Stomach (tissue), 9 donors: Measurements from ENCODE around the gene BAIAP2L1. TPM values are rescaled to one million over a fixed set of nuclear protein-coding genes. Genes with fewer than 3 reads are reported as not detected.

Source experiments
- DNase-seq, 2 donors: peaks; one replicate each; pipeline versions ENCODE4 v3.0.0 to v3.0.0-alpha.2; 2013 to 2019
- H3K27ac ChIP-seq, 5 donors: fragments of 200-600 bp in 4 of 5; sonication (generic) in 4 of 5; one replicate each; pipeline ENCODE4 v1.5.1; 2013 to 2019; ENCODE audit warnings: mild to moderate bottlenecking in 1 of 5, moderate library complexity in 1 of 5
- H3K27me3 ChIP-seq, 3 donors: fragments of 200-600 bp; sonication (generic); one replicate each; pipeline ENCODE4 v1.5.1; 2017 to 2019; ENCODE audit warnings: mixed run types in 1 of 3
- H3K36me3 ChIP-seq, 4 donors: fragments of 200-600 bp; sonication (generic); 1 replicate in 3 of 4; 2 replicates in 1 of 4; pipeline ENCODE4 v1.5.1; 2016 to 2019
- H3K4me1 ChIP-seq, 4 donors: fragments of 200-600 bp; sonication (generic); one replicate each; pipeline ENCODE4 v1.5.1; 2016 to 2019
- H3K4me3 ChIP-seq, 4 donors: fragments of 200-600 bp; sonication (generic) in 3 of 4; one replicate each; pipeline ENCODE4 v1.5.1; 2016 to 2019; ENCODE audit warnings: mild to moderate bottlenecking in 1 of 4
- H3K9me3 ChIP-seq, 4 donors: fragments of 200-600 bp; sonication (generic); one replicate each; pipeline ENCODE4 v1.5.1; 2016 to 2019
- EP300 ChIP-seq: sonication (generic); formaldehyde crosslinking; IDR thresholded peaks from one replicate; pipeline ENCODE4 v1.6.1; 2017; ENCODE audit warnings: antibody characterized with exemption
- POLR2A ChIP-seq, 4 donors: fragments of 450-650 bp; IDR thresholded peaks; one replicate each; pipeline ENCODE4 v1.6.1; 2016; ENCODE audit warnings: antibody characterized with exemption in 4 of 4, control low read depth in 2 of 4, mild to moderate bottlenecking in 1 of 4, moderate library complexity in 1 of 4
- POLR2AphosphoS5 ChIP-seq, 3 donors: sonication (generic); formaldehyde crosslinking; IDR thresholded peaks; one replicate each; pipeline ENCODE4 v1.6.1; 2016; ENCODE audit warnings: antibody characterized with exemption in 3 of 3
- WGBS, 5 donors: extraction: QIAGEN DNeasy Blood & Tissue Kit in 3 of 5; methylation state at CpG; one replicate each; pipeline versions ENCODE4 v1.1.5 to v1.1.7; 2013 to 2018; 5-methylcytosine and 5-hydroxymethylcytosine counted together
- intact Hi-C: fragments of 100-400 bp; cut with DNase I; formaldehyde crosslinking; loops from one replicate; pipeline ENCODE4 v1.15.1; 2023; ENCODE audit warnings: low total_unique reads
- polyA plus RNA-seq, 3 donors: library from polyadenylated mRNA; stranded (reverse); fragments of 200-250 nt; gene quantifications; one replicate each; pipeline ENCODE4 v1.2.3, GENCODE V29; 2013
- total RNA-seq, 5 donors: library from RNA; depleted of rRNA; stranded (reverse); fragments of >200 nt; gene quantifications; one replicate each; pipeline versions ENCODE4 v1.1.0 to v1.2.3, GENCODE V29; 2014 to 2016
- TF ChIP-seq, protein P1 (sequence below), 7 experiments: fragments of 450-650 bp in 4 of 7; fragments of 200-600 bp in 3 of 7; sonication (generic) in 3 of 7; IDR thresholded peaks; one replicate each; pipeline ENCODE4 v1.5.1; 2016 to 2019; ENCODE audit warnings: antibody characterized with exemption in 7 of 7, control low read depth in 2 of 7, mild to moderate bottlenecking in 1 of 7
- donor health status: healthy with polysubstance abuse.
- donor health status: Bipolar disorder and iron deficiency.
- donor health status: healthy.

The BAIAP2L1 gene
- total and polyA plus RNA-seq, 8 donors: 20.6 to 78.2 (median 50.0) TPM

DNA sequence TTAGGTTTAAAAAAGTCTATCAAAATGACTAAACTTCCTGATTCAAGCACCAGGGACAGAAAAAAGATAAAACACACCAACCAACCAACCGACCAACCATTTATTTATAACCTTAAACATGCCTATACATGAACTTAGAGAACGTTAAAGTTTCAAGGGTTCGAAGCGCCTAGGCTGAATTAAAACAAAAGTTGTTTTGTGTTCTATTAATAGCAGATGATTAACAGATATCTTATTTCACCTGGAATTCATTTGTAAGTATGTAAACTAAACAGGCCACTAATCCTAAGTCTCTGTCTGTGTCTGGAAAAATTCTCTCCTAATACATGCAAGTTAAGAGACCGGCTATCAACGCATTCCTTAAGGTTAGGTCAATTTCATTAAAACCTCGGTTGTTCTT, 1.4 kb downstream of the BAIAP2L1 start:
- intact Hi-C loops: loop anchor here (10.0 kb wide), 1 partner anchor 95 kb away; no protein-coding TSS in a partner anchor
- Histone ChIP-seq H3K4me3 (peak overlapping the region; percentile 60 to 79 (median 74)), H3K4me1 (peaks cover 12 to 29% (median 14%) of the 10 kb centered on the region in 4 donors), H3K36me3 (no peaks in the 10 kb centered on the region), H3K27ac (peak overlapping the region; percentile 89 to 95 (median 92)), H3K27me3 (peaks cover 0 to 44% (median 9%) of the 10 kb centered on the region in 3 donors), H3K9me3 (no peaks in the 10 kb centered on the region)
- WGBS, 5 donors: 12 to 26% (median 13%) methylated on average over 7 of the region's 7 CpGs
- TF ChIP-seq, protein P1, sequence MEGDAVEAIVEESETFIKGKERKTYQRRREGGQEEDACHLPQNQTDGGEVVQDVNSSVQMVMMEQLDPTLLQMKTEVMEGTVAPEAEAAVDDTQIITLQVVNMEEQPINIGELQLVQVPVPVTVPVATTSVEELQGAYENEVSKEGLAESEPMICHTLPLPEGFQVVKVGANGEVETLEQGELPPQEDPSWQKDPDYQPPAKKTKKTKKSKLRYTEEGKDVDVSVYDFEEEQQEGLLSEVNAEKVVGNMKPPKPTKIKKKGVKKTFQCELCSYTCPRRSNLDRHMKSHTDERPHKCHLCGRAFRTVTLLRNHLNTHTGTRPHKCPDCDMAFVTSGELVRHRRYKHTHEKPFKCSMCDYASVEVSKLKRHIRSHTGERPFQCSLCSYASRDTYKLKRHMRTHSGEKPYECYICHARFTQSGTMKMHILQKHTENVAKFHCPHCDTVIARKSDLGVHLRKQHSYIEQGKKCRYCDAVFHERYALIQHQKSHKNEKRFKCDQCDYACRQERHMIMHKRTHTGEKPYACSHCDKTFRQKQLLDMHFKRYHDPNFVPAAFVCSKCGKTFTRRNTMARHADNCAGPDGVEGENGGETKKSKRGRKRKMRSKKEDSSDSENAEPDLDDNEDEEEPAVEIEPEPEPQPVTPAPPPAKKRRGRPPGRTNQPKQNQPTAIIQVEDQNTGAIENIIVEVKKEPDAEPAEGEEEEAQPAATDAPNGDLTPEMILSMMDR (IDR thresholded peaks at IDR 0.05): no peak
- TF ChIP-seq POLR2A (IDR thresholded peaks at IDR 0.05): no peak
- TF ChIP-seq EP300: no peak
- TF ChIP-seq POLR2AphosphoS5 (IDR thresholded peaks at IDR 0.05): no peak
- no peak for DNase-seq

DNA sequence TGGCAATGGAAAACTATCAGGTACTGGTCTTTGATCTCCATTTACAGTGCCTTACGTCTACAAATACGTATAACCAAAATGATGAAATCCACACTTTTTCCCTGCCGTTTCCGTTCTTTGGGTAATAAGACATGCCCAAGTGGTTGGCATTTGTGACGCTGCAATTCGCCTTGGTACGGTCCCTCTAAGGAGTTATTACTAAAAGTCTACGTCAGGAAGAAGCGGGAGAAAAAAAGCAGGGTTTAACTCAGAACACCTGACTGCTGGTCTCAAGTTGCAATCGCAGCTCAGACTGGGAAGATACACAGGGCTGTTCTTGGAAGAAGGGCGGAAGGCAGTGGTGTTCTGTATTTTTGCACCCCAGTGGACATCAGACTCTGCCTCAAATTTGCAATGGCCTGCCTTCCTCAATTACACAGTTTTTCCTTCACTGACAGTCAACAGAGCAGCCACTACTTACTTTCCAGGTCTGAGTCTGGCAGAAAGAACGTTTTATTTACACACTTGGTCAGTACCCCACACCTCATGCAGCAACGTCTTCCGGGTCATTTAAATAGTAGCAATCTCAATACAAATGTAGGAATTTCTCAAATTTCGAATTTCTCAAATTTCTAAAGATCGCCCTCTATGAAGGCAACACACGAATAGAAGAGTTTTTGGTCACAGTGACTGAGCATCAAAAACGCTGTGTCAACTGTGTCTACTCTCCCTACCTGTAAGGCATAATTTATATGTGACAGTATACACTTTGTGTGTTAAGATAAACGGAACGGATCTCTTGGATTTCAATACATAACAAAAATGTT, 2.1 kb downstream of the BAIAP2L1 start:
- Histone ChIP-seq H3K4me3 (peak overlapping the region; percentile 19 to 79 (median 74)), H3K36me3 (no peaks in the 10 kb centered on the region), H3K27me3 (peaks cover 0 to 39% (median 9%) of the 10 kb centered on the region in 3 donors), H3K27ac (peak overlapping the region; percentile 44 to 95 (median 91)), H3K4me1 (peaks cover 12 to 29% (median 14%) of the 10 kb centered on the region in 4 donors), H3K9me3 (no peaks in the 10 kb centered on the region)
- 17 to 46% (median 24%) methylated on average over 20 of the region's 20 CpGs for WGBS, 5 donors
- intact Hi-C loops: loop anchor here (10.0 kb wide), 1 partner anchor 94 kb away; no protein-coding TSS in a partner anchor
- peak in 1 of 2 donors; percentile 60 for DNase-seq
- no peak for TF ChIP-seq POLR2A (IDR thresholded peaks at IDR 0.05)
- TF ChIP-seq POLR2AphosphoS5 (IDR thresholded peaks at IDR 0.05): no peak
- TF ChIP-seq EP300: no peak
- TF ChIP-seq, protein P1 (IDR thresholded peaks at IDR 0.05): no peak

DNA sequence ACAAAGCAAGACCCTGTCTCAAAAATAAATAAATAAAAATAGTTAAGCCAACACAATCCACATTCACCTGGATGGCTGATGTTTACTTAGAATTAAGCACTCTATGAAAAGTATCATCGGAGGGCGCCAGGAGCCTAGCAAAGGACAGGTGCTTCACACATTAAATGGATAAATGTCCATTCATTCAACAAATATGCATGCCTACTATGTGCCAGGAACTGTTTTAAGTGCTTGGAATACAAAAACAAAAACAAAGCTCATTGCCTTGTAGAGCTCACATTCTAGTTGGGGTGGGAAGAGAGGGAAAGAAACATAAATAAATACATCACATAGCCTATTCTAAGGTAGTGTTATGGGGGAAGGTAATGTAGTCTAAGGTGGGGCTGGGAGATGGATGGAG, 4.1 kb downstream of the BAIAP2L1 start:
- intact Hi-C loops: loop anchor here (10.0 kb wide), 1 partner anchor 92 kb away; no protein-coding TSS in a partner anchor
- H3K9me3 ChIP-seq: no peaks in the 10 kb centered on the region
- no peak overlapping the region for H3K27ac ChIP-seq
- DNase-seq: no peak
- no peaks in the 10 kb centered on the region for H3K36me3 ChIP-seq
- peaks cover 12 to 29% (median 14%) of the 10 kb centered on the region in 4 donors for H3K4me1 ChIP-seq
- no peak overlapping the region for H3K4me3 ChIP-seq
- TF ChIP-seq EP300 (no peak), POLR2A (IDR thresholded peaks at IDR 0.05) (no peak), POLR2AphosphoS5 (IDR thresholded peaks at IDR 0.05) (no peak)
- TF ChIP-seq, protein P1 (IDR thresholded peaks at IDR 0.05): no peak
- WGBS, 5 donors: 78 to 95% (median 92%) methylated on average over 2 of the region's 2 CpGs
- peaks cover 0 to 22% (median 9%) of the 10 kb centered on the region in 3 donors for H3K27me3 ChIP-seq

DNA sequence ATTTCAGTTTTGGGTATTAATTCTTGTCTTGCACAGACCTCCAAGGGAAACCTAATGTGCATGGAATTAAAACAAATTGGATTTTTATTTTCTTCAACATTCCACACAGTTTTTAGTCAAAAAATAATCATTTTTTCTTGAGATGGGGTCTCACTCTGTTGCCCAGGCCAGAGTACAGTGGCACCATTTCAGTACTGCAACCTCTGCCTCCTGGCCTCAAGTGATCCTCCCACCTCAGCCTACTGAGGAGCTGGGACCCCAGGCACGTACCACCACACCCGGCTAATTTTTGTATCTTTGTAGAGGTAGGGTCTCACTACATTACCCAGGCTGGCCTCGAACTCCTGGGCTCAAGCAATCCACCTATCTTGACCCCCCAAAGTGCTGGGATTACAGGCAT, 4.9 kb downstream of the BAIAP2L1 start:
- no peaks in the 10 kb centered on the region for H3K9me3 ChIP-seq
- DNase-seq: no peak
- peaks cover 0 to 14% (median 4%) of the 10 kb centered on the region in 3 donors for H3K27me3 ChIP-seq
- intact Hi-C loops: loop anchor here (10.0 kb wide), 1 partner anchor 91 kb away; no protein-coding TSS in a partner anchor
- H3K27ac ChIP-seq: no peak overlapping the region
- peaks cover 5 to 22% (median 6%) of the 10 kb centered on the region in 4 donors for H3K4me1 ChIP-seq
- no peak overlapping the region for H3K4me3 ChIP-seq
- H3K36me3 ChIP-seq: no peaks in the 10 kb centered on the region
- TF ChIP-seq, protein P1 (IDR thresholded peaks at IDR 0.05): no peak
- no peak for TF ChIP-seq POLR2AphosphoS5 (IDR thresholded peaks at IDR 0.05)
- TF ChIP-seq POLR2A (IDR thresholded peaks at IDR 0.05): no peak
- no peak for TF ChIP-seq EP300
- WGBS, 5 donors: 83 to 95% (median 91%) methylated on average over 3 of the region's 3 CpGs
